Neural cell (in vitro differentiated cells): ENCODE measurements around the gene MAP3K14. TPM values are rescaled to one million over a fixed set of nuclear protein-coding genes. Genes with fewer than 3 reads are reported as not detected.

Experiments used
- H2AFZ ChIP-seq: fragments of 200-600, 300-800 bp; sonication (generic), shearing (Covaris generic); 2 replicates; pipeline ENCODE4 v1.6.0; 2014; ENCODE audit warnings: low read depth, mild to moderate bottlenecking, antibody characterized with exemption, low read length, moderate library complexity
- H3F3A ChIP-seq: fragments of 200-600 bp; shearing (Covaris generic); 2 replicates; pipeline ENCODE4 v1.6.1; 2016; ENCODE audit warnings: mild to moderate bottlenecking, moderate library complexity, mixed read lengths, antibody characterized with exemption, low read length; ENCODE audit not compliant: insufficient read depth, poor library complexity, severe bottlenecking
- H3K27ac ChIP-seq: fragments of 200-600, 300-800 bp; sonication (generic), shearing (Covaris generic); 2 replicates; pipeline ENCODE4 v1.5.1; 2014; ENCODE audit warnings: mild to moderate bottlenecking, low read length, moderate library complexity
- H3K27me3 ChIP-seq: fragments of 300-800, 200-600 bp; sonication (generic), shearing (Covaris generic); 2 replicates; pipeline ENCODE4 v1.6.0; 2014; ENCODE audit warnings: mild to moderate bottlenecking, low read depth, low read length, moderate library complexity; ENCODE audit not compliant: insufficient read depth
- H3K36me3 ChIP-seq: fragments of 300-800, 200-600 bp; sonication (generic), shearing (Covaris generic); 2 replicates; pipeline ENCODE4 v1.5.1; 2014; ENCODE audit warnings: mild to moderate bottlenecking, antibody characterized with exemption, low read length, moderate library complexity; ENCODE audit not compliant: insufficient read depth
- H3K4me2 ChIP-seq: fragments of 300-800, 200-600 bp; sonication (generic), shearing (Covaris generic); 2 replicates; pipeline ENCODE4 v1.6.0; 2014; ENCODE audit warnings: mild to moderate bottlenecking, low read length
- H3K4me3 ChIP-seq: fragments of 300-800, 200-600 bp; sonication (generic), shearing (Covaris generic); 2 replicates; pipeline ENCODE4 v1.5.1; 2014; ENCODE audit warnings: mild to moderate bottlenecking, low read length, moderate library complexity
- H3K79me2 ChIP-seq: fragments of 200-600 bp; shearing (Covaris generic); replicated peaks from 2 replicates; pipeline ENCODE4 v1.6.0; 2014; ENCODE audit warnings: mild to moderate bottlenecking, low read length, moderate library complexity; ENCODE audit not compliant: insufficient read depth
- H3K9ac ChIP-seq: fragments of 300-800, 200-600 bp; sonication (generic), shearing (Covaris generic); 2 replicates; pipeline ENCODE4 v1.6.1; 2016; ENCODE audit warnings: mild to moderate bottlenecking, low read length, mixed read lengths
- H3K9me2 ChIP-seq: fragments of 200-600 bp; shearing (Covaris generic); 2 replicates; pipeline ENCODE4 v1.6.1; 2016; ENCODE audit warnings: mild to moderate bottlenecking, low read length, mixed read lengths; ENCODE audit not compliant: insufficient read depth
- H3K9me3 ChIP-seq: fragments of 200-600, 300-800 bp; sonication (generic), shearing (Covaris generic); 2 replicates; pipeline ENCODE4 v1.6.1; 2016; ENCODE audit warnings: mild to moderate bottlenecking, mixed run types, low read length, moderate library complexity, mixed read lengths
- H4K20me1 ChIP-seq: fragments of 200-600 bp; shearing (Covaris generic); 2 replicates; pipeline ENCODE4 v1.6.1; 2016; ENCODE audit warnings: mild to moderate bottlenecking, mixed run types; ENCODE audit not compliant: insufficient read depth
- EP300 ChIP-seq: fragments of 450-650 bp; conservative IDR thresholded peaks from 2 replicates; pipeline ENCODE4 v1.6.1; 2014; ENCODE audit warnings: antibody characterized with exemption, mild to moderate bottlenecking, moderate library complexity; ENCODE audit not compliant: poor library complexity, severe bottlenecking
- EZH2 ChIP-seq: fragments of 200-600, 300-800 bp; shearing (Covaris generic), sonication (generic); IDR thresholded peaks from 2 replicates; pipeline ENCODE4 v1.6.1; 2014; ENCODE audit warnings: antibody characterized with exemption, low read length, borderline replicate concordance, mild to moderate bottlenecking; ENCODE audit not compliant: insufficient read depth, poor library complexity, severe bottlenecking
- MXI1 ChIP-seq: fragments of 450-650 bp; conservative IDR thresholded peaks from 2 replicates; pipeline ENCODE4 v1.6.1; 2014; ENCODE audit warnings: antibody characterized with exemption, mild to moderate bottlenecking; ENCODE audit not compliant: poor library complexity, severe bottlenecking
- POLR2AphosphoS5 ChIP-seq: IDR thresholded peaks from 2 replicates; pipeline ENCODE4 v1.6.1; 2012
- RAD21 ChIP-seq: fragments of 450-650 bp; conservative IDR thresholded peaks from 2 replicates; pipeline ENCODE4 v1.6.1; 2014; ENCODE audit warnings: antibody characterized with exemption, mild to moderate bottlenecking, moderate library complexity
- SMC3 ChIP-seq: fragments of 450-650 bp; conservative IDR thresholded peaks from 2 replicates; pipeline ENCODE4 v1.6.1; 2014; ENCODE audit warnings: antibody characterized with exemption, mild to moderate bottlenecking, moderate library complexity; ENCODE audit not compliant: poor library complexity
- TAF1 ChIP-seq: IDR thresholded peaks from 2 replicates; pipeline ENCODE4 v1.6.1; 2012; ENCODE audit warnings: low read depth
- polyA plus RNA-seq: library from polyadenylated mRNA; depleted of rRNA; stranded (reverse); fragments of >200 nt; gene quantifications from 2 replicates; pipeline ENCODE4 v1.2.3, GENCODE V29; 2014
- TF ChIP-seq, protein P1 (sequence below): IDR thresholded peaks from 2 replicates; pipeline ENCODE4 v1.6.1; 2012; ENCODE audit warnings: borderline replicate concordance
- TF ChIP-seq, protein P2 (sequence below): fragments of 450-650 bp; IDR thresholded peaks from 2 replicates; pipeline ENCODE4 v1.5.1; 2014; ENCODE audit warnings: antibody characterized with exemption, mild to moderate bottlenecking, moderate library complexity; ENCODE audit not compliant: poor library complexity, severe bottlenecking

MAP3K14 gene
- polyA plus RNA-seq, 1 donor from 2014 or later = 6.7 TPM

DNA sequence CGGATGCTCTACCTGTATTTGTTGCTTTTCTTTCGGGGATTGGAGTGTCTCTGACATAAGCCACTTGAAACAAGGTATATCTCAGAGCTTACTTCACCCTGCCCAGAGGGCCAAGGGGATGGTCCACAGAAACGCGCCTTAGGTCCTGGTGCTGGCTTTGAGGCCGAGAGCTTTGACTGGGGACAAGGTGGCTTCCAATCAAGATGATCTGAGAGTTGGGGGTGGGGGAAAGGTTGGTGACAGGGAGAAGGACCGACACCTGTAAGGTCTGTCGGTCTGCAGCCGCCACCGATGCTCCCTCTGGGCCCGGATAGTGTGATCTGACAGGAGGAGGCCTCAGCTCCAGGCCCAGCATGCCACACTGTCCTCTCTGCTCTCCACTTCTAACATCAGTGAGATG, 33.1 kb downstream of the MAP3K14 start:
- Histone ChIP-seq H3K9ac (no peak overlapping the region), H3K4me2 (no peak overlapping the region), H3K36me3 (no peaks in the 10 kb centered on the region), H2AFZ (no peak overlapping the region), H3K27me3 (no peaks in the 10 kb centered on the region), H3F3A (no peaks in the 10 kb centered on the region), H3K27ac (no peak overlapping the region), H3K4me3 (no peak overlapping the region), H3K79me2 (no peaks in the 10 kb centered on the region), H3K9me2 (no peaks in the 10 kb centered on the region), H4K20me1 (no peaks in the 10 kb centered on the region), H3K9me3 (no peaks in the 10 kb centered on the region)
- TF ChIP-seq POLR2AphosphoS5 = no peak

DNA sequence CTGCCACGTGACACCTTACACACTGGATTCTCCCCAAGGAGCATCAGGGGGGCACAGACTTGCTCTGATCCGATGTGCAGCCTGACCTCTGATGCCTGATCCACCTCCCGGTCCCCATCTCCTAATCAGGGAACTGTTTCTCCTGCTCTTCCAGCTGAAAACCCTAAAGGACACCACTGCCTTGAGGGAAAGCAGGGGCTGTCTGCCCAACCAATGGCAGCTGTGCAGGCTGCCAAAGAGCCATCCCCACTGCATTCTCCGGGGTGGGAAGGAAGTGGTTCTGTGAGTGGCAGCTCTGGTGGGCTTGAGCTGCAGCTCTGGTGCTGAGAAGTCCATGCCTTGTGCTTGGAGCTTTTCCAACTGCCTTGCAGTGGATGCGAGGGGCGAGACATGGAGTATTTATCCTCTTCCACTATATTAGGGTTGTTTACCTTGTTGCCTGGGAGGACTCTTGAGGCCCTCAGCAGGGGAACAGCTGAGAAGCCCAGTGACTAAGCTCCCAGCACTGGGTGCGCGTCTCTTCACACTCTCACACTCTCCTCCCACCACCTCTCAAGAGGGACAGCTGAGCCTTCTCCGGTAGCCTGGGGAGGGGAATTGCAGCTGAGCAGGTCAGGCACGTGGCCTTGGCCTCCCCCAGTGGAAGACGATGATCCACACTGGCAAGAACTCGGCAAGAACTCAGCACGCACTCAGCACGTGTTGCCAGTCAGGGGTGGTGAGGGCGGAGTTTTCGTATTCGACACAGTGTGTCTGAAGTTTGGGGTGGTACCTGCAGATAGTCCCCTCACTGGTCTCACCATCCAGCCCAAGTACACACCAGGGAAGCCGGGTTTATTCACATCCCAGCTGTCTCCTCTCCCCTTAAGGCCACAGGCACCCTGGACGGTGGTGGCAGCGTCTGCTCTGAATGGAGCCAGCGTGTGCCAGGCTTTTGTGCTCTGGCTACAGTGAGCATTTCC, 33.9 kb downstream of the MAP3K14 start:
- Histone ChIP-seq H3F3A (no peaks in the 10 kb centered on the region), H3K36me3 (no peaks in the 10 kb centered on the region), H3K9me3 (no peaks in the 10 kb centered on the region), H3K27me3 (no peaks in the 10 kb centered on the region), H4K20me1 (no peaks in the 10 kb centered on the region), H2AFZ (no peak overlapping the region), H3K9ac (no peak overlapping the region), H3K4me3 (no peak overlapping the region), H3K27ac (no peak overlapping the region), H3K9me2 (no peaks in the 10 kb centered on the region), H3K79me2 (no peaks in the 10 kb centered on the region), H3K4me2 (no peak overlapping the region)
- TF ChIP-seq MXI1 (no peak), EZH2 (no peak), SMC3 (no peak), EP300 (no peak), TAF1 (no peak), POLR2AphosphoS5 (no peak), RAD21 (no peak)
- TF ChIP-seq, protein P1, sequence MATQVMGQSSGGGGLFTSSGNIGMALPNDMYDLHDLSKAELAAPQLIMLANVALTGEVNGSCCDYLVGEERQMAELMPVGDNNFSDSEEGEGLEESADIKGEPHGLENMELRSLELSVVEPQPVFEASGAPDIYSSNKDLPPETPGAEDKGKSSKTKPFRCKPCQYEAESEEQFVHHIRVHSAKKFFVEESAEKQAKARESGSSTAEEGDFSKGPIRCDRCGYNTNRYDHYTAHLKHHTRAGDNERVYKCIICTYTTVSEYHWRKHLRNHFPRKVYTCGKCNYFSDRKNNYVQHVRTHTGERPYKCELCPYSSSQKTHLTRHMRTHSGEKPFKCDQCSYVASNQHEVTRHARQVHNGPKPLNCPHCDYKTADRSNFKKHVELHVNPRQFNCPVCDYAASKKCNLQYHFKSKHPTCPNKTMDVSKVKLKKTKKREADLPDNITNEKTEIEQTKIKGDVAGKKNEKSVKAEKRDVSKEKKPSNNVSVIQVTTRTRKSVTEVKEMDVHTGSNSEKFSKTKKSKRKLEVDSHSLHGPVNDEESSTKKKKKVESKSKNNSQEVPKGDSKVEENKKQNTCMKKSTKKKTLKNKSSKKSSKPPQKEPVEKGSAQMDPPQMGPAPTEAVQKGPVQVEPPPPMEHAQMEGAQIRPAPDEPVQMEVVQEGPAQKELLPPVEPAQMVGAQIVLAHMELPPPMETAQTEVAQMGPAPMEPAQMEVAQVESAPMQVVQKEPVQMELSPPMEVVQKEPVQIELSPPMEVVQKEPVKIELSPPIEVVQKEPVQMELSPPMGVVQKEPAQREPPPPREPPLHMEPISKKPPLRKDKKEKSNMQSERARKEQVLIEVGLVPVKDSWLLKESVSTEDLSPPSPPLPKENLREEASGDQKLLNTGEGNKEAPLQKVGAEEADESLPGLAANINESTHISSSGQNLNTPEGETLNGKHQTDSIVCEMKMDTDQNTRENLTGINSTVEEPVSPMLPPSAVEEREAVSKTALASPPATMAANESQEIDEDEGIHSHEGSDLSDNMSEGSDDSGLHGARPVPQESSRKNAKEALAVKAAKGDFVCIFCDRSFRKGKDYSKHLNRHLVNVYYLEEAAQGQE = no peak
- TF ChIP-seq, protein P2, sequence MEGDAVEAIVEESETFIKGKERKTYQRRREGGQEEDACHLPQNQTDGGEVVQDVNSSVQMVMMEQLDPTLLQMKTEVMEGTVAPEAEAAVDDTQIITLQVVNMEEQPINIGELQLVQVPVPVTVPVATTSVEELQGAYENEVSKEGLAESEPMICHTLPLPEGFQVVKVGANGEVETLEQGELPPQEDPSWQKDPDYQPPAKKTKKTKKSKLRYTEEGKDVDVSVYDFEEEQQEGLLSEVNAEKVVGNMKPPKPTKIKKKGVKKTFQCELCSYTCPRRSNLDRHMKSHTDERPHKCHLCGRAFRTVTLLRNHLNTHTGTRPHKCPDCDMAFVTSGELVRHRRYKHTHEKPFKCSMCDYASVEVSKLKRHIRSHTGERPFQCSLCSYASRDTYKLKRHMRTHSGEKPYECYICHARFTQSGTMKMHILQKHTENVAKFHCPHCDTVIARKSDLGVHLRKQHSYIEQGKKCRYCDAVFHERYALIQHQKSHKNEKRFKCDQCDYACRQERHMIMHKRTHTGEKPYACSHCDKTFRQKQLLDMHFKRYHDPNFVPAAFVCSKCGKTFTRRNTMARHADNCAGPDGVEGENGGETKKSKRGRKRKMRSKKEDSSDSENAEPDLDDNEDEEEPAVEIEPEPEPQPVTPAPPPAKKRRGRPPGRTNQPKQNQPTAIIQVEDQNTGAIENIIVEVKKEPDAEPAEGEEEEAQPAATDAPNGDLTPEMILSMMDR = no peak
